GM12801 (cell line): ENCODE results near the gene DIS3L2.

Experiments
- TF ChIP-seq, protein P1 (sequence below): IDR thresholded peaks from one replicate; pipeline ENCODE4 v1.5.1; 2011; ENCODE audit warnings: control low read depth; ENCODE audit not compliant: insufficient read length; ENCODE audit errors: extremely low read depth

DIS3L2 gene

DNA sequence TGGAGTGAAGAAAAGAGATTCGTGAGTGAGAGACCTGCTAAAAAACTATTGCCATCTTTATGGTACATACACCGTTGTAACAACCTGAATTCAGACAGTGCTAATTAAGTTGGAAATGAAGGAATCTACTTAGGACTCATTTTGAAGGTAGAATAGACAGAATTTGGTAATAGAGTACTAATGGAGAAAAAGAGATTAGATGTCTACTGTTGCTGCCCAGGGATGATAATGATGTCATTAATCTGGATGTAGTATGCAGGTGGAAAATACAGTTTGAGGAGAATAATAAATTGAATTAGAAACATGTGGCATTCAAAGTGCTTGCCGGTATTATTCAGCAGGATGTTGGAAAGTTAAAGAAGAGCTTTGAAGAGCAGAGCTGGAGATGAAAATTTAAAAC, 44.7 kb downstream of the DIS3L2 start:
- TF ChIP-seq, protein P1, sequence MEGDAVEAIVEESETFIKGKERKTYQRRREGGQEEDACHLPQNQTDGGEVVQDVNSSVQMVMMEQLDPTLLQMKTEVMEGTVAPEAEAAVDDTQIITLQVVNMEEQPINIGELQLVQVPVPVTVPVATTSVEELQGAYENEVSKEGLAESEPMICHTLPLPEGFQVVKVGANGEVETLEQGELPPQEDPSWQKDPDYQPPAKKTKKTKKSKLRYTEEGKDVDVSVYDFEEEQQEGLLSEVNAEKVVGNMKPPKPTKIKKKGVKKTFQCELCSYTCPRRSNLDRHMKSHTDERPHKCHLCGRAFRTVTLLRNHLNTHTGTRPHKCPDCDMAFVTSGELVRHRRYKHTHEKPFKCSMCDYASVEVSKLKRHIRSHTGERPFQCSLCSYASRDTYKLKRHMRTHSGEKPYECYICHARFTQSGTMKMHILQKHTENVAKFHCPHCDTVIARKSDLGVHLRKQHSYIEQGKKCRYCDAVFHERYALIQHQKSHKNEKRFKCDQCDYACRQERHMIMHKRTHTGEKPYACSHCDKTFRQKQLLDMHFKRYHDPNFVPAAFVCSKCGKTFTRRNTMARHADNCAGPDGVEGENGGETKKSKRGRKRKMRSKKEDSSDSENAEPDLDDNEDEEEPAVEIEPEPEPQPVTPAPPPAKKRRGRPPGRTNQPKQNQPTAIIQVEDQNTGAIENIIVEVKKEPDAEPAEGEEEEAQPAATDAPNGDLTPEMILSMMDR, result no peak

DNA sequence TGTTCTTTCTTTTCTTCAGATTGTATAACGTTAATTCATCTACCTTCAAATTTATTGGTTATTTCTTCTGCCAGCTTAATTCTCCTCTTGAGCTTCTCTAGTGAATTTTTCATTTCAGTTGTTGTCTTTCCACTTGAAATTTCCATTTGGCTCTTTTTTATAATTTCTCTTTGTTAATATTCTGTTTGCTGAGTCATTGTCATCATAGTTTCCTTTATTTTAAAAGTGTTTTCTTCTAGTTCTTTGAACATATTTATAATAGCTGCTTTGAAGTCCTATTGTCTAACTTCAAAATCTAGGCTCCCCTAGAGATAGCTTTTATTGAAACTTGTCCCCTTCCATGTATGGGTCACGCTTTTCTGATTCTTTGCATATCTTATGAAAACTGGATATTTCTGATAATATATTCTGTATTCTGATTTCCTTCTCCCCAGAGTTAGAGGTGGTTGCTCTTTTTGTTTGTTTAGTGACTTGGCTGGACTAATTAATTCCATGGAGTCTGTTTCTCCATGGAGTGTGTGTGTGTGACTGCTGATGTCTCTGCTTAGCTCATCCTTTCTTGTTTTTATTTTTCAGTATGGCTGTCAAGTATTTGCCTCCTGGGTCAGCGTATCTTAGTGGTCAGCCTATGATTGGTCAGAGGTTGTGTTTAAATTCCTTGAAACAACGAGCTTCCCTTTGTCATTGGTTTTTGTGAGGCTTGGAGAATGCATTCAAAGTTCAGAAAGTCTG, 47.6 kb downstream of the DIS3L2 start:
- TF ChIP-seq, protein P1, result no peak

DNA sequence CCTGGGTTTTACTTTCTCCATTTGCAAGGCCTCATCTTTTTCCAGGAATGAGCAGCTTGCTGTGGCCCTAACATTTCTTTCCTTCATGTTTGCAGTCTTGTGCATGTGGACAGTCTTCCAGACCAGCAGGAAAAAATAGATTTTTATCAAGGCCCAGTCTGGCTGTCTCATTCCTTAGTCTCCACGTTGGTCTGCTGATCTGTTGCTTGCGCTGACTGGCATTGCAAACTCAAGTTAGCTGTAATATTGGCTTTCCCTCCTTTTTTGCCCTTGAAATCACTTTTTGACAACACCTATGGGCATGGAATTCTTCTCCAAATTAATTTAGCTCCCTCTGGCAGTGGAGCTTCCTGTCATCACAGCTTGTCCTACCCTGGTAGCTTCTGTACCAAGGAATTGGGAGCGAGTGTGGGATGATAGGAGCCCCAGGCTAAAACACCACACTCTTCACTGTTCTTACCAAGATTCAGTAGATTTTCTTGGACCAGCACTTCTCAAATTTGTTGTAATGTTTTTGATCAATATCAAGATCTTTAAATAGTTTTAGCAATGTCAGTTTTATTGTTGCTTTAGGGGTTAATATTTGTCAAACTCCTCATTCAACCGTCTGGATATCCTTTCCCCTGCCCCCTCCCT, 48.2 kb downstream of the DIS3L2 start:
- TF ChIP-seq, protein P1, result no peak

DNA sequence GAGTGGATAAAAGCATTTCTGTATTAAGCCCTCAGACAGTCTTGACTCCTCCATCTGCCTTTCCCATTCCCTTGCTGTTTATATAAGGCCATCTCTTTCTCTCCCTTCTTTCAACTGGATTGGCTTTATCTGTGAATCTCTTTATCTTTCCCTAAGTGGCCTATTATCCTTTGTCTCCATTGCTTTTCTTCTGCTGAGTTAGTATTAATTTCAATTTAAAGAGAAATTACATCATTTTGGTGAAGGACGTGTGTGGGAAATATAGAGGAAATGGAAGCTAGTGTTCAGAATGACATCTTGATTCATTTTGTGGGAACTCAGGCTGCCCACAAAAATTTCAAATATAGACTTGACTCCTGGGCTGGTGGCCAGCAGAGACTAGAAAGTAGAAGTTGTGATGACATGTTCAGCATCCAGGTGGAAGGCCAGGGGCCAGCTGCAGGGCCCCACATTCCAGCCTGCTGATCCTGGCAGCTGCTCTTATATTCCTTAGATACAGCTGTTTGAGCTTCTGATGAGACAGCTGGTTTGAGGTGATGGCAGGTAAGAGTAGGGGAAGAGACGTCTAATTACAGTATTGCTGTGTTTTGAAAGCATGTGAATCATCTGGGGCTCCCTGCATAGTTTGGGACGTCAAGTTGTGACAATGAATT, 52.3 kb downstream of the DIS3L2 start:
- TF ChIP-seq, protein P1, result no peak

DNA sequence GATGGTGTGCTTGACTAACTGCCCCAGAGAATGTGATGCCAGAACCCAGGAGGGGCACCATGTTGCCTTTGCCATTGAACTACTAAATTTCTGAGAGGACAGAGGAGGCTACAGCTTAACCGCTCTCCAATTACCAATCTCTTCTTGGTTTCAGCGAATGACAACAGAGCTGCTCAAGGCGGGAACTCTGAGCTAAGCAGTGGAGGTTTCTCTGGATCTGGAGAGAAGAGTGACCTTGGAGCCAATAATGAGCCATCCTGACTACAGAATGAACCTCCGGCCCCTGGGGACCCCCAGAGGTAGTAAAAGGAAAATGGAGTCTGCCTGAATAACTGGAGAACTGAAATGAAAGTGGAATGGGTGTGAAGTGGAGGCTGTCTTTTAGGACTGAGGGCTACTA, 53.2 kb downstream of the DIS3L2 start:
- TF ChIP-seq, protein P1, result no peak

DNA sequence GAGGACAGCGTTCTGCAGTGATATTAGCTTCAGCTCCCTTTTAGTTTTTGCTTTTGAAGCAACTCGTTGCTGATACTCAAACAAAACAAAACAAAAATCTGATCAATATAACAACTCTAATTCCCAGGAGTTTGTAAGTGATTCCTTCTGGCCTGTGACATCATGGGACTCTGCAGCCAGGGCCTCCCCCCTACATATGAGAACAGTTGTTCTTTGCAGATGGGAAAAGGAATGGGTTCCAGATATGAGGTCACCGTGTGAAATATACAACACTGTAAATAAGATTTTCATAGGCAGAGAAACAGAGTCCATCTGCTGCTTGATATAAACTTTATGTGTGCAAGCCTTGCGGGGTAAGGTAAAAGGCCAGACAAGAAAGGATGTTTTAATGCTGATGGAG, 56.7 kb downstream of the DIS3L2 start:
- TF ChIP-seq, protein P1, result no peak

DNA sequence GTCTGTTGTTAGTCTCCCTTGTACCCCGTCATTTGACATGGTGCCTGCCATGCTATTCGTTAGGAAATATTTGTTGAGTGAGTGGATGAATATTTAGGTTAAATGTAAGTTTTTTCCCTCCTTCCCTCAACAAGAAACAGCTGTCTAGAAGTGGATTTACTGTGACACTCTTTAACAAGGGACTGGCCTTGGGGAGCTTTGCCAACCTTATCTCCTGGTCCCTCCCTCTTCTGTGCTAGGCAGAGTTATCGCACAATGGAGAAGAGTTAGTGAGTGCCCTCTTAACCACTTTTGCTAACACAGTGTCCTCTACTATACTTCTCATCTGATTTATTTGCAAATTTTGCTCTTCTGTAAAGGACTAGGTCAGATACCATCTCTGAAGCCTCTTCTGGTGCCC, 61.2 kb downstream of the DIS3L2 start:
- TF ChIP-seq, protein P1, result no peak
